HG03457 (cell line): ENCODE measurements around the gene RREB1.

Experiments used
- ATAC-seq: cut with Tn5 transposase; IDR thresholded peaks from one replicate; pipeline ENCODE4 v1.9.1; 2021; ENCODE audit warnings: moderate number of reproducible peaks; ENCODE audit not compliant: unreplicated experiment

The RREB1 gene

GRCh38 chr6:7100072-7100752 lies 7.5 kb upstream of the RREB1 start:
- ATAC-seq: no peak

DNA sequence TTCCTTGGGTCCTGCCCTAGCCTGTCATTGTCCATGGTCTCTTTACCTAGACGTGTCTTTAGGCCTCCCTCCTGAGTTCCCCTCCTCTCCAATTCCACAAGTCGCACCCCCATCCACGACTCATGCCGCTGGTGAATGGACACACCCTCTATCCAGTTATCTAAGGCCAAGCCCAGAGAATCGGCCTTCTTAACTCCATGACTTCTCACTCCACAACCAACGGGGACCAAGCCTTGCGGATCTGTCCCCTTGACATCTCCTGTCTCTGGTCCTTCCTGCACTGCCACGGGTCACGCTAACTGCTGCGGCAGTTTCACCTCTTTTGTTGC lies 7.0 kb upstream of the RREB1 start:
- no peak for ATAC-seq

- no peak for ATAC-seq
These were observed 6.5 kb upstream of the RREB1 start for GRCh38 chr6:7101290-7101689.

GRCh38 chr6:7104752-7105151 lies 3.0 kb upstream of the RREB1 start:
- ATAC-seq: no peak

GRCh38 chr6:7106215-7106751 lies 1.5 kb upstream of the RREB1 start:
- no peak for ATAC-seq

GRCh38 chr6:7106752-7107577 lies 796 bp upstream of the RREB1 start:
- no peak for ATAC-seq

GRCh38 chr6:7108196-7108963 lies 619 bp downstream of the RREB1 start:
- no peak for ATAC-seq

- ATAC-seq: no peak
These were observed 1.4 kb downstream of the RREB1 start for GRCh38 chr6:7108964-7109836.

DNA sequence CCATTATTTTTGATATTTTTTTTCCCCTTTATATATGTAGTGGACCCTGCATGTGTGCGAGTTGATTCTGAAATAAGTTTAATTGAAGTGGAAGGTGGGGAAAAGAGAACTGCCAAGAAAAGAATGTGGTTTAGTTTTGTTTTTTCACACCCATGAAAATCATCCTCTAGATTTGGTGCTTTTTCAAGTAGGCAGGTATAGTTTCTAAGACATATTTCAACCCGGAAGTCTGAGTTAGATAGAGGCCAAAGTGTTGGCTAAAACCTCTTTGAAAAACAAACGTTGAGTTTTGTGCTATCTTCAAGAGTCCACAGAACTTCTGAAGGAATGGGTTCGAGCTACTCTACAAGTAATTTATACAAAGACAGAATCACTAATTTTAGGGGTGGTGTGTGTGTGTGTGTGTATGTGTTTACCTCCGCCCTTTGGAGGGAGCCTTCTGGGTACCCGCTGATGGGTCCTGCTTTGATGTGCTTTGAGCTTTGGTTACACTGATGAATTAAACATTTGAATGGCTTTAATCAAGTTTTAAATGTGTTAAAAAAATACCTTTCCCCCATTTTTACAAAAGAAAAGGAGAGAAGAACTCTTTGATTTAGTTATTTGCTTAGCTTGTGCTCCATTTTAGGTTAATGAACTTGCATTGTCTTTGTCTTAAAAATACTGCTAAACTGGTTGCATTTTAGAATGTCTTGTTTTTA lies 2.5 kb downstream of the RREB1 start:
- no peak for ATAC-seq

DNA sequence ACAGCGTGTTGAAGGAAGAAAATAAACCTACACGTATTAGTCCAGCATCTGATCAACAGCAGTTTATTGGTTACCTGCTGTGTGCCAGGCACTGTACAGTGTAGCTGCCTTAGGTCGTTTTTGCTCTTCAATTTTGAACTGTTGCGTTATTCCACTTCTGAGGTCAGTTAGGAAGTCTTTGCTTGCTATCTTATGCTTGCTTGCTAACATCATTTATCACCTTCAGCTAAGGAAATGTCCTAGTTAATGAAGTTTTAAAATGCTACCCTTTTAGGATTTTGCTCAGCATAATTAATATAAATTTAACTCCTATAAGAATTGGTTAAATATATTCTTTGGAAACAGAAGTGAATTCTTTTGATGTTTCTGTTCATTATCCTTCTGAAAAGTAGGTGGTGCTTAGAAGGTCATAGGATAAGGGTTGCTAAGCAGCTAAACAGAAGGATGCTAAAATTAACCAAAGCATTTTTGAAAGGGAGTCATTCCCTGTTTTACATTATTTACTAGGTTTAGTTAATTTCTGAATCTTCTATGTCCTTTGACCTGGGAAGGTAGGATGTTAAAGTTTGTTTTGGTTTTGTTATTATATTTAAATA lies 3.4 kb downstream of the RREB1 start:
- ATAC-seq: no peak

DNA sequence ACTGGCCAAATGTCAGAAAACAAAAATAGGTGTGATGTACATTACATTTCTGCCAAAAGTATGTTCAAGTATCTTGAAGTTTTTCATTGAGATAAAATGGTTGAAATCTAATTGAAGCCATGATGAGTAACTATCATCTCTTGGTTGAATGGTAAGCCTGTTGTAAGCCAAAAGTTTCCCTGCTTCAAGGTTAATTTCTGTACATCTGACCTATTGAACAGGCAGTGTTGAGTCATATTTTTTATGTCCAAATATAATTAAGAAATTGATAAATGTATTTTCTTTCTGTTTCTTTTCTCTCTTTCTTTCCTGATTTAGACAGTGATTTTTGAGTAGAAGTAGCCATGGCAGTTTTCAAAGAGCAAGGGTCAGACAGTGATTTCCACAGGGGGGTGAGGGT lies 4.4 kb downstream of the RREB1 start:
- no peak for ATAC-seq

DNA sequence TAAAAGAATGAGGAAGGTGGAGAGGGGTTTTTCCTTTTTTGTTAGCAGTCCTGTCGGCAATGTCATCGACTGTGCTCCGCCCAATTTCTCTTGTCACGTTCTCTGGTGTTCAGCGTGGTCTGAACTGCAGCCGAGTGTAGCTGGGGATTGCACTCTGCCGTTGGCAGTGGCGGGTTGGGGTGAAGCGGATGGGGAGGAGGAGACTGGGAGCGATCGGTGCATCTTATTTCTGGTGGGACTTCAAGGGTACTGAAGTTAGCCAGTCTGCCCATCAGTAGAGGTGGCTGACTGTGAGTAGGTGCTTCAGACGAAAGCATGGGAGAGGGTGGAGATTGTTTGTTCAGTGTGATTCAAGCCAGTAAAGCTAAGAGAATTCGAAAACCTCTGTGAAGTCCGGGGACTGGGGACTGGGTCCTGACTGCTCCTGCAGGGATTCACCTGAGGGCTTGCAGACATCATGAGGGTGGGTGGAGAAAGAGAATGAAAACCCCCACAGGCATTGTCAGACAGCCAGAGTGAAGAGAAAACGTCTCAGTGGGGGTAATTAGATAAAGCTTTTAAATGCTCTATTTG lies 5.1 kb downstream of the RREB1 start:
- no peak for ATAC-seq

DNA sequence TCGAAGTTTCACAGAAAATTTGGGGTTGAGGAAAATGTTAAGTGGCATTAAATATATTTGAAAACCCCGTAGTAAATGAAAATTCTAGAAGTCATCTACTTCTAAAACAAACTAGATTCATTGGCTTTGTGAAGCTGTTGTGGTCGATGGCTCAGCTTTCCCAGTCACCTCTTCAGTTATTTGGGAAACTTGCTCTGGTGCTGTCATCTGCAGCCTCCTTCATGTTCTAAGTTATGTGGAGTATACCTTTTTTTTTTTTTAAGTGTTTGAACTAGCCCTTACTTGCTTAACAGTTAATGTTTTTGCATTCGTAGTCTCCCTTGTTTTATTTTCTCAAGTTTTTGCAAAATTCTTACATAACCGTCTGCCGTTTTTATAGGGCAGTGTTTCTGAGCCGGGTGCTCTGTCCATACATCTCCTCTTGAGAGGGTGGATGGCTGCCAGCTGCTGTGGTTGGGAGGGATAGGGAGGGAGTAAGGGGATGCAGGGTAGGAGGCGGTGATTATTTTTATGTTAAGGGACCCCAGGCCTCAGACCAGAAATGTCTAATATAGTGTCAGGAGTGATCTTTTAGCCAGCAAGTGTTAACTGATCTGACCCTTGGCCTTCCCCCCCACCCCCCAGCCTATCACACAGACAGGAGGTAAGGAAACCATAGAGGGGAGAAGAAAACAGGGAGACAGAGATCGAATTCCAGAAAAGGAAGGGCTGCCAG lies 7.1 kb downstream of the RREB1 start:
- ATAC-seq: no peak

DNA sequence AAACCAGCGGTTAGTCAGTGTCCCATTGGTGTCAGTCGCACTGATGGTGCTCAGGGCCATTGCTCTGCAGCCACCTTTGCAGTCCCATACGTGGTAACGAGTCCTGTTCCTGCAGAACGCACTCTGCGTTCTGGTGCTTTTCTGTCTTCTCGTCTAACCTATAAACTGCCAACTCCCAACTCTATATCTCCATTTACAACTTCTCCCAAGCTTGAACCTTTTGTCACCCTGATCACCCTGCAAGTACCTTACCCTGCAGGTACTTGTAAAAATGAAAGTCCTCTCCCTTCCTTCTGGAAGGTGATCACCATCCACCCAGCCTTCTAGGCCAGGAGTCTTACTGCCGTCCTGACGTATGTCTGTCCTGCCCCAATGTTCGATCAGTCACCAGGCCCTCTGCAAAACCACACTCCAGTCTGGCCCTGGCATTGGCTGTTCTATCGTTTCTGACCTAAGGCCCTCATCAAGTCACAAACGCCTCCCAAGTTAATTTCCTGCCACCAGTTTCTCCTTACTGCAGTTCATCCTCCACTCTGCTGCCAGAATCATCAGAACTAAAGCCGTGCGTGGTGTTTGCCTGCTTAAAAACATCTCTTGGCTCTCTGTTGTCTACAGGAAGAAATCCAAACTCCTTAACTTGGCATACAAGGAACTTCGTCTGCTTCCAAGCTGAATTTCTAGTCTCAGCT lies 7.9 kb downstream of the RREB1 start:
- no peak for ATAC-seq

DNA sequence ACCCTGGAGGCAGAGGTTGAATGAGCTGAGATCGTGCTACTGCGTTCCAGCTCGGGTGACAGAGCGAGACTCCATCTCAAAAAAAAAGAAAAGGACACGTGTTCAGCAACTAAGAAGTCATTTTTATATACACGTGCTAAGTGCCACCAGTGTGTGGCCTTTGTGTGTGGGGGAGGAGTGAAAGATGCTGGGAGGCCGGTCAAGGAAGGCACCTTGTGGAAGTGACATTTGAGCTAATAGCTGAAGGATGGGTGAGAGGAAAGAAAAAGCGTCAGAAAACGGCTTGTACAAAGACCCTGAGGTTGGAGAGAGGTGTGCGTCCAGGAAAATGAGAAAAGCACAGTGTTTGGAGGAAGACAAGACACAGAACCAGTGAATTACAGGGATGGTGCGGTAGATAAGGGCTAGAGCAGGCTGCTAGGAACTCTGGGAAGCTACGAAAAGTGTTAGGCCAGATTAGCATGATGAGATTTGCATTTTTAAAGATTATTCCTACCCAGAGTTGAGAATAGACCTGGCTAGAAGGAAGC lies 11.6 kb downstream of the RREB1 start:
- ATAC-seq: no peak

DNA sequence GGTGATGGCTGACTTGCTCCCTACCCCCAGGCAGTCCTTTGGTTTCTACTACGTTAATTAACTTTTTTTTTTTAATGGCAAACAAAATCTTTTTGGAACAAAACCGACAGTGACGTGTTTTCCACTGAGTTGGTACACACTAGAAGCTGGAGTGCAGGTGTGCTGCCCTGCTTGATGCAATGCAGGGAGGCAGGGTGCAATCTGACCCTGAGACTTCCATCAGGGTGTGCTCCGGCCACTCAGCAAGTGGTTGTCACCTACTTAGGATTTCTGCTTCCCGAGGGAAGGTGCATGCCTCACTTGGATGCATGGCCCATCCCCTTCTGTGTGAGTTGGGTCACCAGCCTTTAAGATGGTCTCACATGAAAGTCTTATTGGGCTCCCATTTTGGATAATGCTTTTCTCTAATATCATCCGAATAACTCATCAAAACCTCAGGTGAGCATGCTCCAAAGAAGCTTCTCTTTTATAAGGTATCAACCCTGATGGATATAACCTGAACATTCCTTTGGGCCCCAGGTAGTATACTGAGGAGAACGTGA lies 14.0 kb downstream of the RREB1 start:
- no peak for ATAC-seq

DNA sequence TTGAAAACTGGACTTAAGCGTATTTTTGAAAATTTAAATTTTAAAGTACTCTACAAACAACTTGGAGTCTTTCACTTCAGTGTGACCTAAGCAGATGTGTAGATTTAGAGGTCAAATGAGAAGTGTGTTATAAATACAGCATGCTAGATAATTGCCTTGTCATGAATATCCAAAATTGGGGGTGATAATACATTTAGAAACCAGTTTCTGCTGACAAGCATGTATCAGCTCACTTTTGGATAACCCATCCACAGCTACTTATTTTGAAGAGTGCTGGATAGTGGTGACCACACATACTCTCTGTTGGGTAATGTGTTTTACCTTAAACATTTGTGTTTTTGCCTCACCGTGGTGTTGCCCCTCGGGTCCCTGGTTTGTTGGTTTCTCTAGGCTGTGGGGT lies 14.9 kb downstream of the RREB1 start:
- ATAC-seq: no peak

DNA sequence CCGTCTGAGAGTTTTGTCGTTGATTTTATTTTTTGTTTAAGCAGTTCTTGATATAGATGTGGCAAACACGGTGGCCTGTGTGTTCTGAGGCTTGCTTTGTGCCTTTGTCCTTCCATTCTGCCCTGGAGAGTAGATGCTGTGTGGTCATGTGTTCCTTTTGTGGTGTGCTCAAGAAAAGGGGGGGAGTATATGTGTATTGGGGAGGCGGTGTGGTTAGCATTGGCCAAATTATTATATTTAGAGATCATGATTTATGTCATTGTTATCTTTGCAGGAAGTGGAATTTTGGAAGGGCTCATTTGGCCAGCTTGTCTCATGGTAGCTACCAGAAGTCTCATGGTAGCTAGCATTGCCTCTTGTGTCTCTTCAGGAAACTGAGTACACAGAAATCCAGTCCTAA lies 16.4 kb downstream of the RREB1 start:
- ATAC-seq: no peak
